Hematopoietic multipotent progenitor cell treated with erythropoietin and hydrocortisone succinate and interleukin-3 and kit ligand, for 17 days (in vitro differentiated cells): Measurements from ENCODE around the gene CCNY.
"Not testable (repeated sequence)": the region's sequence is repeated elsewhere in the genome, so short reads cannot be mapped to it uniquely, and the experiment has no call there.

ENCODE experiments used
- DNase-seq: peaks from one replicate; pipeline ENCODE4 v3.0.0-alpha.2; 2015; ENCODE audit warnings: low spot score

CCNY gene

GRCh38 chr10:35336084-35336831 lies at the start of gene CCNY:
CCNY (plus strand) TSS chr10:35336509; CDS start chr10:35337054, 545 bp downstream.
- DNase-seq = peak; percentile 36

GRCh38 chr10:35289198-35289597 lies 47.1 kb upstream of the CCNY start:
- no peak for DNase-seq

- DNase-seq = no peak
Measured at GRCh38 chr10:35294506-35294905, 41.8 kb upstream of the CCNY start.

GRCh38 chr10:35299016-35299415 lies 37.3 kb upstream of the CCNY start:
- DNase-seq = no peak

GRCh38 chr10:35300063-35300699 lies 36.1 kb upstream of the CCNY start:
- DNase-seq = peak; percentile 30

GRCh38 chr10:35304649-35305048 lies 31.7 kb upstream of the CCNY start:
- no peak for DNase-seq

GRCh38 chr10:35306852-35307251 lies 29.5 kb upstream of the CCNY start:
- DNase-seq = no peak

- DNase-seq = no peak
Measured at GRCh38 chr10:35307297-35307696, 29.0 kb upstream of the CCNY start.

GRCh38 chr10:35308809-35309208 lies 27.5 kb upstream of the CCNY start:
- DNase-seq = no peak

- not testable (repeated sequence) for DNase-seq
Measured at GRCh38 chr10:35314142-35314541, 22.2 kb upstream of the CCNY start.

GRCh38 chr10:35315235-35315634 lies 21.1 kb upstream of the CCNY start:
- DNase-seq = not testable (repeated sequence)

- no peak for DNase-seq
Measured at GRCh38 chr10:35316218-35316967, 19.9 kb upstream of the CCNY start.

GRCh38 chr10:35318551-35318950 lies 17.8 kb upstream of the CCNY start:
- no peak for DNase-seq

GRCh38 chr10:35320341-35320740 lies 16.0 kb upstream of the CCNY start:
- no peak for DNase-seq

- no peak for DNase-seq
Measured at GRCh38 chr10:35322636-35323035, 13.7 kb upstream of the CCNY start.

- no peak for DNase-seq
Measured at GRCh38 chr10:35324196-35324595, 12.1 kb upstream of the CCNY start.

- DNase-seq = no peak
Measured at GRCh38 chr10:35326466-35327235, 9.7 kb upstream of the CCNY start.

GRCh38 chr10:35327790-35328403 lies 8.4 kb upstream of the CCNY start:
- no peak for DNase-seq

- no peak for DNase-seq
Measured at GRCh38 chr10:35328404-35329037, 7.8 kb upstream of the CCNY start.

- no peak for DNase-seq
Measured at GRCh38 chr10:35329520-35329919, 6.8 kb upstream of the CCNY start.
